HG03460 (cell line): ENCODE measurements around the gene ROCK1.
"Not testable (repeated sequence)": the region's sequence is repeated elsewhere in the genome, so short reads cannot be mapped to it uniquely, and the experiment has no call there.

Source experiments
- ATAC-seq: cut with Tn5 transposase; IDR thresholded peaks from one replicate; pipeline ENCODE4 v1.9.1; 2021; ENCODE audit not compliant: unreplicated experiment

The ROCK1 gene

GRCh38 chr18:21054252-21054821 lies 57.3 kb downstream of the ROCK1 start:
- no peak for ATAC-seq

- ATAC-seq = no peak
These were observed 58.5 kb downstream of the ROCK1 start for GRCh38 chr18:21053127-21053526.

- ATAC-seq = no peak
These were observed 59.2 kb downstream of the ROCK1 start for GRCh38 chr18:21052385-21052784.

DNA sequence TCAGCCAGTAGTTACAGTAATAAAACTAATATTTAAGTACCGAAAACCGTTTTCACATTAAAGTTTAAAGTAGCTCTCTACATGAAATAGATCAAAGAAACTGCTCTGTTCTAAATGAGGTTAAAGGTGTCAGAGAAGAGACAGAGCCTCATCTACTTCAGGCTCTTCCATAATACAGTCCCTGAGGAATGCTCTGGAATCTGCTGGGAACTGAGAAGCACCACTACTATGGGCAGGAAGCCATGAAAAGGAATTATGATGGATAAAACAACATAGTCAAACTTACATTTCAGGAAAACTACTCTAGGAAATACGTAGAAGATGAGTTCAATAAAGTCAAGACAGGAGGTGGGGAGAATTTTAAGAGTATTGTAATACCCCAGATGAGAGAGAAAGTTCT lies 60.0 kb downstream of the ROCK1 start:
- ATAC-seq = no peak

DNA sequence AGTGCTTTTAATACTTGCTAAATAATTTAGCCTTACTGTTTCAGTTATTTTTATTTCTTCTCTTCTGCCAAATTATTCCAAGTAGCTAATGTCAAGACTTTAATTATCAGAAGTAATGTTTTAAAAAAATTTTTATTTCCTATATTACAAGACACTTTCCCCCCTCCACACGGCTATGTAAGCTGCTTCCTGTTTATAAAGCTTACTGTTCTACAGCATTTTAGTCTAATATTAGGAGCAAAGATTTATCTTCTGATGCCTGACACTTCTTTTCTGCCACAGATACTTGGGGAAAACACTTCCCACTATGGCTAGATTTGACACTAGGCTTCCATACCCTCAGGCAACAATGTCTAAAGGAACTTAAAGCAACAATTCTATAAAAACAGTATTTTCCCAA lies 62.3 kb downstream of the ROCK1 start:
- no peak for ATAC-seq

GRCh38 chr18:21047126-21047525 lies 64.5 kb downstream of the ROCK1 start:
- ATAC-seq = no peak

DNA sequence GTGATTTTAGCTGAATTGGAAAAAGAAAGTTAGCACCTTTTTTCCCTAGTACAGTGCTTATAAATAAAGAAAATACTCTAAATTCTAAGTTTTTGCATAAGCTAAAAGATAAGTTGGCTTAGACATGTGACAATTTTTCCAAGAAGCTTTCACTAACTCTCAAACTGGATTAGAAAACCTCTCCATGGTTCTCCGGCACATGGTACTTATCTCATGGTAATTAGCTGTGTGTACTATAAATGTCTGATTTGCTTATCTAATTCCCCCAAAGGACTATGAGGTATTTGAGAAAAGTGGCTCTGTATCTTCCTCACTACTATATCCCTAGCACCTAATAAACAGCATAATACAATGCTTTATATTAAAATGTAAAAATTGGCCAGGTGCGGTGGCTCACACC lies 71.1 kb downstream of the ROCK1 start:
- no peak for ATAC-seq

DNA sequence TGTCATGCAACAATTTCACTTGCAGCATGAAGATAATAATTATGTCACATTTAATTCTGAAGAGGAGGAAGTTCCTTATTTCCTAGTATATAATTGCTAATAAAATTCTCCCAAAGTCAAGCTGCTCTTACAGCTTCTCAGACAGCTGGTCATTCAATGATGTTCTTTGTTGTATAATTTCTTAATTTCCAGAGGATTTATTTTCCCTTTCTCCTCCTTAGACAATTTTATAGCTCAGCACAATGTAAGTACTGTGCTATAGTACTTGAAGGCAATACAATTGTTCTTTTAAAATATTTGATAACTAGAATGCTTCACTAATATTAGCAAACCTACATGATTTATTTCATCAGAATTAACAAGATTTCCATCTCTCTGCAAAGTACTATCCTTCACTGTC lies 73.4 kb downstream of the ROCK1 start:
- ATAC-seq = no peak

DNA sequence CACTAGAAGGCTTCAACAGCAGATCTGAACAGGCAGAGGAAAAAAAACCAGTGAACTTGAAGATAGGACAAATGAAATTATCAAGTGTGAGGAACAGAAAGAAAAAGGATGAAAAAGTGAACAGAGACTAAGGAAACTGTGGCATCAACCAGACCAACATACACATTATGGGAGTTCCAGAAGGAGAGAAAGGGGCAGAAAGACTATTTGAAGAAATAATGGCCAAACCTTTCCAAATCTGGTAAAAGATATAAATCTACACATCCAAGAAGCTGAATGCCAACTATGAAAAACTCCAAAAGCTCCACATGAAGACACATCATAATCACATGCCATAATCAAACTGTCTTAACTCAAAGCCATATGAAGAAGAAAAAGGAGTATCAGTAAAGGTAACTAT lies 79.8 kb downstream of the ROCK1 start:
- no peak for ATAC-seq

DNA sequence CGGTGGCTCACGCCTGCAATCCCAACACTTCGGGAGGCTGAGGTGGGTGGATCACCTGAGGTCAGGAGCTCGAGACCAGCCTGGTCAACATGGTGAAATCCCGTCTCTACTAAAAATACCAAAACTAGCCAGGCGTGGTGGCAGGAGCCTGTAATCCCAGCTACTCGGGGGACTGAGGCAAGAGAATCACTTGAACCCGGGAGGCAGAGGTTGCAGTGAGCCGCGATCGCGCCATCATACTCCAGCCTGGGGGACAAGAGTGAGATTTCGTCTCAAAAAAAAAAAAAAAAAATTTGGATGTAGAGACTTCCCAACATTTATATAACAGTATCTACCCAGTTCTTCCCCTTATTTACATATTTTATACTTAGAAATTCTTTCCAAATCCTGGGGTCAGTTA lies 93.4 kb downstream of the ROCK1 start:
- ATAC-seq = not testable (repeated sequence)

DNA sequence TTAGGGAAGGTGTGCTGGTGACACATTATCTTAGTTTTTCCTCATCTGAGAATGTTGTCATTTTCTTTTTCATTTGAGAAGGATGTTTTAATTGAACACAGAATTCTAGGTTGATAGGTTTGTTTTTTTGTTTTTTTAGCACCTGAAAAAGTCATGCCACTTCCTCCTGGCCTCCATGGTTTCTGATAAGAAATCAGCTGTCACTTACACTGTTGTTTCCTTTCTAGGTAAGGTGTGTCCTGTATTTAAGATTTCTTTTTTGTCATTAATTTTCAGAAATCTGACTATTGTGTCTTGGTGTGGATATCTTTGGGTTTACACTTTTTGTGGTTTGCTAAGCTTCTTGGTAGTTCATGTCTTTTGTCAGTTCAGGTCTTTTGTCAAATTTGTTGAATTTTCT lies 99.3 kb downstream of the ROCK1 start:
- no peak for ATAC-seq

GRCh38 chr18:21004726-21005125 lies 106.9 kb downstream of the ROCK1 start:
- ATAC-seq = no peak

DNA sequence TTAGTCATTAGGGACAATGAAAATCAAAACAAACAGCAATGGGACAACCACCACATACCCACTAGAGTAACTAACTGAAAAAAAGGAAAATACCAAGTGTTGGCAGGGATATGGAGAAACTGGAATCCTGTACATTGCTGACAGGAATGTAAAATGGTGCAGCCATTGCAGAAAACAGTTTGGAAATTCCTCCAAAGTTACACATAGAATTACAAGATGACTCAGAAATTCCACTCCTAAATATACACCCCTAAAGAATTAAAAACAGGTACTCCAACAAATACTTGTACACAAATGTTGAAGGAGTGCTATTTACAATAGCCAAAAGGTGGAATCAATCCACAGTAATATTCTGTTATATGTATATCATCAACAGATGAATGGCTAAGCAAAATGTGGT lies 110.9 kb downstream of the ROCK1 start:
- no peak for ATAC-seq

DNA sequence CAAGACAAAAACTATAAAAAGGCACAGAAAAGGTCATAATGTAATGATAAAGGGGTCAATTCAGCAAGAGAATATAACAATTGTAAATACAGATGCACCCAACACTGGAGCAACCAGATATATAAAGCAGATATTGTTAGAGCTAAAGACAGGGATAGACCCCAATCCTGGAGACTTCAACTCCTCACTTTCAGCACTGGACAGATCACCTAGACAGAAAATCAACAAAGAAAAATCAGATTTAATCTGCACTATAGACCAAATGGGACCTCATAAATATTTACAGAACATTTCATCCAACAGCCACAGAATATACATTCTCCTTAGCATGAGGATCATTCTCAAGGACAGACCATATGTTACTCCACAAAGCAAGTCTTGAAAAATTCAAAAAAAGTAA lies 114.2 kb downstream of the ROCK1 start:
- ATAC-seq = no peak

GRCh38 chr18:20996418-20996817 lies 115.2 kb downstream of the ROCK1 start:
- ATAC-seq = no peak

- ATAC-seq = no peak
These were observed 122.9 kb downstream of the ROCK1 start for GRCh38 chr18:20988726-20989125.

- ATAC-seq = no peak
These were observed 136.5 kb downstream of the ROCK1 start for GRCh38 chr18:20975077-20975476.

DNA sequence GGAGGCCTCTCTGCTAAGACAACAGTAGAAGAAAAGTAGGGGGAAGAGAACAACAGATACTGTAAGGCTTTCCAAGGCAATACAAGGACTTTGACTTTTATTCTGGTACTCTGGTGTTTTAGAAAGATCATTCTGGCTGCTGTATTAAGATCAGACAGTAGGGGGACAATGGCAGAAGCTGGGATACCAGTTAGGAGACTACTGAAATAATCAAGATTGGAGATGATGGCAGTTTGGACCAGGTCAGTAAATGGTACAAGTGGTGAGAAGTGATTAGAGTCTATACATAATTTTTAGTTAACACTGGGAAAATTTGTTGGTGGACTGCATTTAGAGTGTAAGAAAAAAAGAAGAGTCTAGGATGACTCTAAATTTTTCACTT lies 139.7 kb downstream of the ROCK1 start:
- no peak for ATAC-seq

- ATAC-seq = no peak
These were observed 144.8 kb downstream of the ROCK1 start for GRCh38 chr18:20966795-20967194.

- no peak for ATAC-seq
These were observed 148.6 kb downstream of the ROCK1 start for GRCh38 chr18:20963027-20963426.

DNA sequence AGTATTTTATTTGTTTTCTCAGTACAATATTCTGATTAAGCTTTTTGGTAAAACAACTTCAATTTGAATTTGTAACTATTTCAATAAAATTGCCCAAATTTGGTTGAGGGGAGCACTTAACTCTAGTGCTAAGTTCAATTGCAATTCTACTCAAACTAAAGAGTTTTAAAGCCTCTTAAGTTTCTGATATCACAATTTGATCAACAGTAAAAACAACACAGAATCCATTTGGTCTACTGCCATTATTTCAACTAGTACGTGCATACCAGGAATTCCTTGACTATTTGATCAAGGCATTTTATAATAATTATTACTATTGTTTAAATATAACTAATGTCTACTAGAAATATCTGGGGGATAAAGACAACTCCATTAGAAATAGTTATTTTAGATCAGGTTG lies 150.9 kb downstream of the ROCK1 start:
- ATAC-seq = no peak

DNA sequence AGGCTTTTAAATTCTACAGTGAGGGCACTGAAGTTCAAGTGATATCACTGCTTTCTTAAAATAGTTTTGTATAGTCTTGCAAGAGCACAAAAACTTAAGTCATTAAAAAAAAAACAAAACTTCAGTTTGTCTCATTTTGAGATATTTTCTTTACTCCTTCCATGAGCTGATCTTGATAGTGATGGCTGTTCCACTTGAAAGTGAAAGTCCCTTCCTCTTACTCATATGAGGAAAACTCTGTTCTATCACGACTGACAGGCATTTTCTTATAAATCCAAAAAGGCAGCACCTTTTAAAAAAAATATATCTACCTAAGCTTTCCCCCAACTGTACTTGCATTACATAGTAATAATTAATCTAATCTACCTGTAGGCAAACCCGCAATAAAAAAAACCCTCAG lies 160.8 kb downstream of the ROCK1 start:
- not testable (repeated sequence) for ATAC-seq
